ENCODE results near the gene RAX. TPM values are rescaled to one million over a fixed set of nuclear protein-coding genes. Genes with fewer than 3 reads are reported as not detected.

RAX gene
- total and polyA plus RNA-seq, 10 of the 15 experiments (the other 5 are each of a cell fraction or from before 2014, with no cell fraction given) = not detected

- TF ChIP-seq CUX1 (IDR thresholded peaks at IDR 0.05; ENCODE audit: insufficient replicate concordance, low read depth, low read length) = no peak
- TF ChIP-seq, protein P1, sequence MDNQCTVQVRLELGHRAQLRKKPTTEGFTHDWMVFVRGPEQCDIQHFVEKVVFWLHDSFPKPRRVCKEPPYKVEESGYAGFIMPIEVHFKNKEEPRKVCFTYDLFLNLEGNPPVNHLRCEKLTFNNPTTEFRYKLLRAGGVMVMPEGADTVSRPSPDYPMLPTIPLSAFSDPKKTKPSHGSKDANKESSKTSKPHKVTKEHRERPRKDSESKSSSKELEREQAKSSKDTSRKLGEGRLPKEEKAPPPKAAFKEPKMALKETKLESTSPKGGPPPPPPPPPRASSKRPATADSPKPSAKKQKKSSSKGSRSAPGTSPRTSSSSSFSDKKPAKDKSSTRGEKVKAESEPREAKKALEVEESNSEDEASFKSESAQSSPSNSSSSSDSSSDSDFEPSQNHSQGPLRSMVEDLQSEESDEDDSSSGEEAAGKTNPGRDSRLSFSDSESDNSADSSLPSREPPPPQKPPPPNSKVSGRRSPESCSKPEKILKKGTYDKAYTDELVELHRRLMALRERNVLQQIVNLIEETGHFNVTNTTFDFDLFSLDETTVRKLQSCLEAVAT (IDR thresholded peaks at IDR 0.05) = no peak
- TF ChIP-seq GABPA (IDR thresholded peaks at IDR 0.05; ENCODE audit: low read depth) = no peak
- TF ChIP-seq NFYA (IDR thresholded peaks at IDR 0.05; ENCODE audit: borderline replicate concordance, low read depth, low read length) = no peak
- TF ChIP-seq PAX8 (IDR thresholded peaks at IDR 0.05) = no peak
- no peak for TF ChIP-seq TBL1XR1 (IDR thresholded peaks at IDR 0.05; ENCODE audit: low read depth, low read length)
- no peak for TF ChIP-seq SIX5 (IDR thresholded peaks at IDR 0.05; ENCODE audit: low read depth, low read length, severe bottlenecking)
Observed at GRCh38 chr18:59232309-59233016, 40.8 kb downstream of the RAX start (continued).
